T-helper 1 cell treated with Interleukin-12 subunit alpha and Interleukin-12 subunit beta and Interleukin-4 antibody, amounts not matched to agents 30 ng/mL and 1 ng/mL, for 36 hours (primary cell): ENCODE results near the gene SKOR2. TPM values are rescaled to one million over a fixed set of nuclear protein-coding genes. Genes with fewer than 3 reads are reported as not detected.

Experiments
- intact Hi-C: fragments of 100-400 bp; cut with micrococcal nuclease; formaldehyde crosslinking; loops from one replicate; pipeline ENCODE4 v1.15.1; 2024
- total RNA-seq: library from RNA; stranded (reverse); gene quantifications from 2 replicates; pipeline ENCODE4 v1.2.3, GENCODE V29; 2022

Gene SKOR2
- total RNA-seq, 1 donor from 2014 or later = not detected

- intact Hi-C loops = no loop called here
Measured at GRCh38 chr18:47260120-47260923, 8.9 kb upstream of the SKOR2 start.

GRCh38 chr18:47254341-47254939 is 3.0 kb upstream of the SKOR2 start:
- intact Hi-C loops = no loop called here

GRCh38 chr18:47253101-47253654 is 1.7 kb upstream of the SKOR2 start:
- intact Hi-C loops = no loop called here

- intact Hi-C loops = no loop called here
Measured at GRCh38 chr18:47250391-47251046, 941 bp downstream of the SKOR2 start.

- intact Hi-C loops = loop anchor here (2.0 kb wide), 1 partner anchor 15 kb away; no protein-coding TSS in a partner anchor
Measured at GRCh38 chr18:47249314-47249981, 2.0 kb downstream of the SKOR2 start.

GRCh38 chr18:47248604-47249313 is 2.7 kb downstream of the SKOR2 start:
- intact Hi-C loops = loop anchor here (2.0 kb wide), 1 partner anchor 16 kb away; no protein-coding TSS in a partner anchor

- intact Hi-C loops = loop anchor here (2.0 kb wide), 1 partner anchor 17 kb away; no protein-coding TSS in a partner anchor
Measured at GRCh38 chr18:47248115-47248603, 3.3 kb downstream of the SKOR2 start.

GRCh38 chr18:47247416-47248114 is 3.9 kb downstream of the SKOR2 start:
- intact Hi-C loops = loop anchor here (2.0 kb wide), 1 partner anchor 17 kb away; no protein-coding TSS in a partner anchor

- intact Hi-C loops = no loop called here
Measured at GRCh38 chr18:47247036-47247415, 4.4 kb downstream of the SKOR2 start.

GRCh38 chr18:47246027-47246971 is 5.2 kb downstream of the SKOR2 start:
- intact Hi-C loops = no loop called here

- intact Hi-C loops = no loop called here
Measured at GRCh38 chr18:47244086-47244485, 7.4 kb downstream of the SKOR2 start.

- intact Hi-C loops = no loop called here
Measured at GRCh38 chr18:47235096-47235495, 16.4 kb downstream of the SKOR2 start.

GRCh38 chr18:47226660-47227059 is 24.8 kb downstream of the SKOR2 start:
- intact Hi-C loops = no loop called here

- intact Hi-C loops = loop anchor here (1.0 kb wide), 2 partner anchors 534 to 539 kb away; no protein-coding TSS in a partner anchor
Measured at GRCh38 chr18:47215554-47216138, 35.8 kb downstream of the SKOR2 start.

GRCh38 chr18:47209171-47209570 is 42.3 kb downstream of the SKOR2 start:
- intact Hi-C loops = no loop called here

- intact Hi-C loops = no loop called here
Measured at GRCh38 chr18:47206945-47207637, 44.4 kb downstream of the SKOR2 start.

- intact Hi-C loops = loop anchor here (1.0 kb wide), 2 partner anchors 105 to 155 kb away; no protein-coding TSS in a partner anchor
Measured at GRCh38 chr18:47204908-47205522, 46.4 kb downstream of the SKOR2 start.
